CD4-positive, alpha-beta T cell treated with Interleukin-4 for 1 hour (primary cell): Measurements from ENCODE around the gene RBM17.
"Not testable (repeated sequence)": the region's sequence is repeated elsewhere in the genome, so short reads cannot be mapped to it uniquely, and the experiment has no call there.

Experiments
- DNase-seq, 2 donors: peaks; one replicate each; pipeline ENCODE4 v3.0.0-alpha.2; 2020 to 2022

Gene RBM17

DNA sequence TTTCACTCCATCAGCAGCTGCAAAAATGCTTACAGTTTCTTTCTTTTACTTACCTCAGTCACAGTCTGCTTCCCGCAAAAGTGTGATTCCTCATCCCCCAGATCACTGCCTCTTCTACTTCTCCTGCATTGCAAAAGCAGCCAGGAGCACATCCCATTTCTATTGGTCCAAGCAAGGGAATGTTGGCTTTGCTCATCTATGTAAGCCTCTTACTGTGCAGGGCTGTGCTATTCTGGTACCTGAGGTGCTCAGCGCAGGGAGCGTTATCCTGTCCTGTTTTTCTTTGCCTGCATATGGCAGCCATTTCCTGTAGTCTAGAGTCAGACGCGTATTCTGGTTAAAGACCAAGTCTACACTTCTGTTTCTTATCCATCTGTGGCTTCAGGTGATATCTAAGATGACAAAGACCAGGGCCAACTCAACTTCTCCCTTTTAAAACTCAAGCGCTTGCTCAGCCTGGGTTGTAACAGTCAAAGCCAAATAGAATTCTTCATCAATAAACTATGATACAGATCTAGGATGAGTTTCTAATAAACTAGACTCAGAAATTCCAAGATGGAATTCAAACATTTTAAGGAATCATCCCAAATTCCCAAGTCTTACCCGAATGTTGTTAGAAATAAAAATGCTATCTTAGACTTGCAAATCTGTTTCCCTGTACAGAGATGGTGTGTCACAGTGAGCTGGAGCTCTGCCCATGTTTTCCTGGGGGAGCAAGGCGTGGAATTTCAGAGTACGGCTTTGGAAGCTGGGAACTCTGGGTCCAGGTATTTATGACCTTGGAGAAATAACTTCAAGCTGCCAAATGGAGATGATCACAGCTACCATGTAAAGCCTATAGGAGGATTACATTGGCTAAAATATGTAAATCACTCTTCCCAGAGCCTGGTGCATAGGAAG, 6.1 kb upstream of the RBM17 start:
- DNase-seq: no peak

DNA sequence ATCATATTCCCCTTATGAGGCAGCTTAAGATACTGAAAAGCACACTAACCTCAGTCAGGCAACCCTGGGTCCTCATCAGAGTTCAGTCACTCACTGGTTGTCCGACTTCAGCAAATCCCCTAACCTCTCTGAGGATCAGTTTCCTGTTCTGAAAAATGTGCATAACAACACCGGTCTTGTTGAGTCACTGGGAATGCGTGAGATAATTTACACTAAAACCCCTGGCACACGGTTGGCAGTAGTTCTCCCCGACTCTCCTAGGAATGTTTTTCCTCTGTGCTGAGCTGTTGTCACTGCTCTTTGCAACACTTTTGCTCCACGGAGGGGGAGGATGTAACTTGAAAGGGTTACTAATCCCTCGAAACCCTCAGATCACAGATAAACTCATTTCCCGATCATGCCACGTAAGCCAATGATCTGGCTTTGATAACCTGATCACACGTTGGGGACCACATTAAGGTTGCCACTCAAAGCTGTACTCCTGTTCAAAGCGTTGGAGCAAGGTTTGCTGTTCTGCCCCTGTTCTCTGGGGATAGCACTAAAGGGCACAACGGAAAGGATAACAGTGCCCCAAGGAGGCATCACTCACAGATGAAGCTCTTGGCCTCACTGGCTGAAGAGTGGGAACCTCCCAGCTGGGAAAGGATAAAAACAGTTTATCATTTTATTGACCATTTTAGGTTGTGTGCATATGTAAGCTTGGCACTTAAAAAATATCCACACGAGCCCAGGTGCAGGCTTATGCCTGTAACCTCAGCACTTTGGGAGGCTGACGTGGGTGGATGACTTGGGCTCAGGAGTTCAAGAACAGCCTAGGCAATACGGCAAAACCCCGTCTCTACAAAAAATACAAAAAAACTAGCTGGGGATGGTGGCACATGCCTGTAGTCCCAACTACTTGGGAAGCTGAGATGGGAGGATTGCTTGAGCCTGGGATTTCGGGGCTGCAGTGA, 5.0 kb upstream of the RBM17 start:
- peak; percentile 26 to 56 for DNase-seq

DNA sequence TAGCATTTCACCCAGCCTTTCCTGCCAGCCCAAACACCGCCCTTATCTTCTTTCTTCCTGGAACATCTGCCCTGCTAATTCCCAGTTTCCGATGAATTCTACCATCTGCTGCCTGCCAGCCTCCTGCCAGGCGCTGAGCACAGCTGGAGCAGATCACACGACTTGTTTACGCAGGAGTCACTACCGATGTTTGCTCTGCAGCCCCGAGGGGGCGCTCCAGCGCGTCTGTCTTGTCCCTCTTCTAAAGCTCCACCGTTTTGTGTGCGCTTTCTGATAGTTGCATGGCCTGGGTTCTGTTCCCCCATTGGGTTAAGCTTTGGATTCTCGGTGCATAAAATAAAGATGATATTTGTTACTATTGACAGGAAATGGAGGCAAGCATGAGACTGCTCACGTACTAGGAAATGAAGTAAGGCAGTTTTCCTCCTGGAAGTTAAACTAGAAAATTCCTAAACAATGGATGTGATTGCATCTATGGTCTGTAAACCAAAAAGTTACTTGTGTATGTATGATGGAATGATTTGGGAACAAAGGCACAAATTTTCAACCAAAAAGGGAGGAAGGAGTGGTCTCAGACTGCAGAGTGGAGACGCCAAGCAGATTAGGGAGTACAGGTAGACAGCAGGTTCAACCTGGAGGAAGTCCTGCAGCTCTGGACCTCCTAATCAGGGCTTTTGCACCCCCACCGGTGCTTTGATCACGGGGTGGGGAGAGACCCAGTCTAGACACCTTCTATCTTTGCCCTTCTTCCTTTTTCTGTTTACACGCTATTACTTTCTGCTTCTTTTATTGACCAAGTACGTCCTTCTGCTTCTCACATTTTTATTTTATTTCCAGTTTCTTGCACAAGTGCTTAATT, 2.2 kb upstream of the RBM17 start:
- peak; percentile 88 to 89 for DNase-seq

DNA sequence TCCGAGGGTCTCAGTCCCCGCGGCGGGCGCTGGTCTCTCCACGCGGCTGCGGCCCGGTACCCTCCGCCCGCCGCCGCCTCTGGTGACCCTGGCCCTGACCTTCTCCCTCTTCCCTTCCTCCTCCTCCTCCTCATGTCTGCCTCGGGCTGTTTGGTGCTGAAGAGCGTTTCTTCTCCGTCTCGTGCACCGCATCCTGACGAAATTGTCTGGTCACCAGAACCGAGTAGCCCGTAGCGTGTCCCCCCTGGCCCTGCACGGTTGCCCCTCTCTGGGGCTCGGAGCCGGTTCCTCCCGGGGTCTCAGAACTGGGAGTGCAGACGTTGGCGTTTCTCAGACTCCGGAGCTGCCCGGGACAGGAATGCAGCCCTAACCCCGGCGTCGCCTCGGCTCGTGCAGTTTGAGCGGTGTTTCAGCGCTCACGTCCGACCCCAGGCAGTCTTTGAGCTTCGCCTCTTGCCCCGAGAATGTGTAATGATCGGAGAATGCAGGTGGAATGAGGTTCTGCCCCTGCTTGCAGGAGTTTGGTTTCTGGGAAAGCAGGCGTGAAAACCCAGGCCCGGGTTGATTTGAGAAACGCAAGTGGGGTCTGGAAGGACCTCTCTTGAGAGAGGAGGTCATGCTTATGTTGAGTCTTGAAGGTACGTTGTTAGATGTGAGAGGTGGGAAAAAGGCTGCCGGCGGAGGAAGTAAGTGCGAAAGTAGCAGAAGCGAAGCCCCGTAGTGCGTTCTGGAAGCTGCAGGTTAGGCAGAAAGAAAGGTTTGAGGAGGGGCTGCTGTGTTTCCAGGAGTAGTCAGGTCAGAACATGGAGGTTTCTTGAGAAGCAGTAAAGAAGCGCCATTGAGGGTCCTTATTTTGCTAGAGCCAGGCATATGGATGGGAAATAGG, 743 bp downstream of the RBM17 start:
- DNase-seq: peak in 1 of 2 donors; percentile 22

DNA sequence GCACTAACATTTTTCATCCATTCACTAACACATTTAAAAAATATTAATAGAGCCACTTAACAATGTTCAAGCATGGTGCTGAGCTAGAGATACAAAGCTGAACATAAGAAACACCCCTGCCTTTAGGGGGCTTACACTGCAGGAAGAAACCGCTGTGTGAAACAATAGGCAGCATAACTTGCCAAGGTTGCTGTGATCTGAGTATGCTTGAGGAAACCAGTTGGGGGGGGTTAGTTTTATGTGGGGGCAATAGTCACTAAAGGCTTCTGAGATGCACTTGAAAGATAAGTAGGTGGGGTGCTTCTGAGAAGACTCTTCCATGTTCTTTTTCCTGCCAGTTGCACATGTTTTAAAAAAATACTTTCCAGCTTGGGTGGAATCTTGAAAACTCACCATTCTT, 2.8 kb downstream of the RBM17 start:
- DNase-seq: no peak

DNA sequence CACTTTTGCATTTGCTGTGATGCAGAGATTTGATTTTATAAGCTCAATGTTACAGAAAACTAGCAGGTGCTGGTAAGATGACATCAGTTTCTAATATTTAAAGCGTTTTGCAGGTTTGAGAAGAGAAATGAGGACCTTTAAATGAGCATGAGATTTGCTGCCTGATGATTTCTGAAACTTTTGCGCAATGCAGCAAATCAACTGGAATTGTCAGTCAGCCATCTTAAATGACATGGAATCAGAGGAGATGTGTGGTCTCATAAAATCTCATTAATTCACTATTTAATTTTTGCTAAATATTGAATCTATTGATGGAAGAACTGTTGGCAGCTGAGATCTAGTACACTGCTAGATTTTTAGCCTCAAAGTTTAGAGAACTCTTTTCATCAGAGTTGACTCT, 3.9 kb downstream of the RBM17 start:
- DNase-seq: no peak

DNA sequence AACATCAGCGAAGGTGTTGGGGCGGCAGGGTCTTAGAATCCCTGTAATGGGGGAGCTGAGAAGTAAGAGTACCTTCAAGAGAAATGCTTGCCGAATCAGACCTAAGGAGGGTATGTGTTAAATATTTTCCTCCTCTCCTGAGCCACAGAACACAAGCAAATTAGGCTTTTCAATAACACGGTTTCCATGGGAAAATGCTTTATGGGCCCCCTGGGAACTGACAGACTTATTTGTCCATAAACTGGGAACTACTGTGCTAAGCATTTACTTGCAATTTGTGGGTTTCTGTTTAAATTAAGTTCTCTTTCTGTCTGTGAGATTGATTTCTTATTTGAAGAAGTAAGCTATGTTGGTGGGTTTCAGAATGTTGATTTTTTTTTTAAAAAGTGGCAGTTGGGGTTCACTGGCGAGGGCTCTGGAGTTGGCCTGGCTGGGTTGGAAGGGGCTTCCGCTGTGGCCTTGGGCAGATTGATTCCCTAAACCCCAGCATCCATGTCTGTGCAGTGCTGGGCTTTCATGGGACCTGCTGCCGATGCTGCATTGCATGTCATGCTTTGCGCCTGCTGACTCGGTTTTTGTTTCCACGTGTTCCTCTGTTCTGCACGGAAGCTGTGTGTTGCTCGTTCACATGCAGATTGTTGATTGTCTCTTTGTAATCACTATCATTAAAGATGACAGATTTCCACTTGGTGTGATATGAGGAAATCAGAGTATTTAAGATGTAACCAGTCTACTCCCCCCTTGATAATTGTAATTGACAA, 7.2 kb downstream of the RBM17 start:
- no peak for DNase-seq

DNA sequence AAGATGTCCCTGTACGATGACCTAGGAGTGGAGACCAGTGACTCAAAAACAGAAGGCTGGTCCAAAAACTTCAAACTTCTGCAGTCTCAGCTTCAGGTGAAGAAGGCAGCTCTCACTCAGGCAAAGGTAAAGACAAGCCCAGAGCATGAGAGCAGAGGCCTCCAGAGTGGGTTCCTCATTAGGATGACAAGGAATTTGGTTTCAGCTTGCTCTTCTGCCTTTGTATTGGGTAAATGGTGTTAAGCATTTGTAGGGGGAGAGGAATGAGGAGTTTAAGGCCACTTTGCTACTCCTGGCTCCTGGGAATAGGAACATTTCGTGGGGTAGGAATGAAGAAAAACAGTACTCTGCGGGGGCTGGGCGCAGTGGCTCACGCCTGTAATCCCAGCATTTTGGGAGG, 8.2 kb downstream of the RBM17 start:
- no peak for DNase-seq

DNA sequence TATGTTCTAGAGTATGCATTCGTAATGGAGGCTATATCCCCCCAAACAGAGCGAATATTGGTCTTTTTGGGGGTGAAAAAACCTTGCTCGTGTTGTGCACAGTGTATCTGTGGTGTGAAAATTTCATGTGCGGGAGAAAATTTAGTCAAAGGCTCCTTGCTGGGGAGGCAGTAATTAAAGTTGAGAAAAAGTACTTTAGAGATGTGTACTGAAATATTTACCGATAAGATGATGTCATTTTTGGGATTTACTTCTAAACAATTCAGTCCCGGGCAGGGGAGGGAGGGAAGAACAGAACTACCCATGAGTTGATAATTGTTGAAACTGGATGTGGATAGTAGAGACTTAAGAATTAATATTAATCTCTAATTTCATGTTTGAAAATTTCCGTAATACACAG, 9.3 kb downstream of the RBM17 start:
- no peak for DNase-seq

DNA sequence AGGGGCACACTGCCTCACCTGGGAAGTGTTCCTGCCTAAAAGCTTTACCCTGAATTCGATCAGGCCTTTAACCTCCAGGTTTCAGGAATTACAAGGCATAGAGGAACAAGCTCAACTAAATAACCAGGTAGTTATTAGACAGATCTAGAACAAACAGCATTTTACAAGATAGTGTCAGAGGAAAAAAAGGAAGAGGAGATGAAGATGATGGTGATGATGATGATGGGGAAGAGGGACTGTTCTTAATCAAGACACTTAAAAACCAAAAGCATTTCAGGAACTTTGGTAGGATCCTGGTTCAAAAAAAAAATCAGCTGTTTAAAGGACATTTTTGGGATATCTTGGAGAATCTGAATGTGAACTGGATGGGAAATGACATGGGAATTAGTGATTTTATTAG, 11.5 kb downstream of the RBM17 start:
- no peak for DNase-seq

DNA sequence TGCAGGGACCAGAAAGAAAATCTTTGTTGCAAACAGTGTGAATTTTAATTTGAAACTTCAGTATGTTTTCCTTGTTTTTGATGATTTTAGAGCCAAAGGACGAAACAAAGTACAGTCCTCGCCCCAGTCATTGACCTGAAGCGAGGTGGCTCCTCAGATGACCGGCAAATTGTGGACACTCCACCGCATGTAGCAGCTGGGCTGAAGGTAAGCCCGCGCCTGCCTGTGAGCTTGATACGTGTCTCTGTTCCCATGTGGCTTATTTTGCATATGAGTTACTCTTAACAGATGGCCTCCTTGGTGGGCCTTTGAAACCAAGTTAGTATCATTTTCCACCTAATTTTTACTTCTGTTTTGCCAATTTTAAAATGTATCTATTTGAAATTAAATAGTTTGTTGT, 12.3 kb downstream of the RBM17 start:
- DNase-seq: no peak

DNA sequence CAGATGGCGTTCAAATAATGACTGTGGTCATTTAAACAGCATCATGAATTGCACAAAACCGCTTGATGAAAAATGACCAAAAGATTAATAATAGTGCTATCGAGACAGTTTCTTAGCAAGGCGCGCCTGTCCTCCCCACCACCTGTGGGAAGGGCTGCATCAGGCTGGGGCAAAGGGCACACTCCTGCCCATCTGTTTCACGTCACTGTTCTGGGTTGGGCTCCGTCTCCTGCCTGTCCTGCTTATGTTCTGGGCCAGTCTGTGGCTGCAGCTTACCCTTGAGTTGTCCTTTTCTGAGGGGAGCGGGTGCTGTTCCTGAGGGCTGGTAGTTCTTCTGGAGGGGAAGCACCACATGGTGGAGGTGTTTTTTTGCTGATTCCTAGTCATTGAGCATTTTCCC, 13.3 kb downstream of the RBM17 start:
- DNase-seq: no peak

DNA sequence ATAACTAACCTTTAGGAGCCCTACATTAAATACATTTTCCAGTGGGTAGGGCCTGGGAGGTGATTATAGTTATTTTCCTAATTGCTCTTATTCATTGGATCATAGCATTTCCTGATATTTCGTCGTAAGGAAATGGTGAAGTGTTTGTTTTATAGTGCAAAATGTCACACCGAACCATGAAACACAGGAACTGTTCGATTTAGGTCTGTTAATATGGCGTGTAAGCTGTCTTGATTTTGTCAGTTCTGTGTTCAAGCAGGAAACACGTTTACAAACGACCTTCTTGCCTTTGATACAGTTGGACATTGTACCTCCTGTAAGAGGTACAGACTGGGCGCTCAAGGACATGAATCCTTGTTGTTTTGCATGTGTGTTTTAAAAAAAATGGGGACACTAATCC, 14.8 kb downstream of the RBM17 start:
- no peak for DNase-seq

DNA sequence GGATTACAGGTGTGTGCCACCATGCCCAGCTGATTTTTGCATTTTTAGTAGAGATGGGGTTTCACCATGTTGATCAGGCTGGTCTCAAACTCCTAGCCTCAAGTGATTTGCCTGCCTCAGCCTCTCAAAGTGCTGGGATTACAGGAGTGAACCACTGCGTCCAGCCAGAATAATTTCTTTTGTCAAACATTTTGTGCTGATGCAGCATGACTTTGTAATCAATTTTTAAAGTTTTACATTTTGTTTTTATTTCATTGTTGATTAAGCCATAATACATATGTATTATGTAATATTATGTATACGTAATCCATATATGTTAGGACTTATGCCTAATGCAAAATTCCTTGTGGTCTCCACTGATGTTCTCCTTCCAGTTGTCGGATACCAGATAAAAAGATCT, 18.8 kb downstream of the RBM17 start:
- not testable (repeated sequence) for DNase-seq

DNA sequence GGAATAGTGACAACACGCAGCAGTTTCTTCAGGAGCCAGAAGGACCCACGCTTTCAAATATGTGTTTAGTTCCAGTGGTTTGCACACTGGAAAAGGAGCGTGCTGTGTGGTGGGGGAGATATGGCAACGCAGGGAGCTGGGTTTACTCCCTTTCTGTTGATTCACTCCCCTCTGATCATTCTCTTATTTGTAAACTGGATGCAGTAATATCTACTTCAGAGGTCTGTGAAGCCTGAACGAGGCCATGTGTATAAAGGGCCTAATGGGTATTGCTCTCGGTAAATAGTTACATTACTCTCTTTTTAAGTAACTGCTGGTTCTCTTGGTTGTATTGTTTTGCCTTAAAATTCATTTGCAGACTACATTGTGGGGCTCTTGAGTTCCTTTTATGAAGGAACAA, 19.2 kb downstream of the RBM17 start:
- DNase-seq: no peak

DNA sequence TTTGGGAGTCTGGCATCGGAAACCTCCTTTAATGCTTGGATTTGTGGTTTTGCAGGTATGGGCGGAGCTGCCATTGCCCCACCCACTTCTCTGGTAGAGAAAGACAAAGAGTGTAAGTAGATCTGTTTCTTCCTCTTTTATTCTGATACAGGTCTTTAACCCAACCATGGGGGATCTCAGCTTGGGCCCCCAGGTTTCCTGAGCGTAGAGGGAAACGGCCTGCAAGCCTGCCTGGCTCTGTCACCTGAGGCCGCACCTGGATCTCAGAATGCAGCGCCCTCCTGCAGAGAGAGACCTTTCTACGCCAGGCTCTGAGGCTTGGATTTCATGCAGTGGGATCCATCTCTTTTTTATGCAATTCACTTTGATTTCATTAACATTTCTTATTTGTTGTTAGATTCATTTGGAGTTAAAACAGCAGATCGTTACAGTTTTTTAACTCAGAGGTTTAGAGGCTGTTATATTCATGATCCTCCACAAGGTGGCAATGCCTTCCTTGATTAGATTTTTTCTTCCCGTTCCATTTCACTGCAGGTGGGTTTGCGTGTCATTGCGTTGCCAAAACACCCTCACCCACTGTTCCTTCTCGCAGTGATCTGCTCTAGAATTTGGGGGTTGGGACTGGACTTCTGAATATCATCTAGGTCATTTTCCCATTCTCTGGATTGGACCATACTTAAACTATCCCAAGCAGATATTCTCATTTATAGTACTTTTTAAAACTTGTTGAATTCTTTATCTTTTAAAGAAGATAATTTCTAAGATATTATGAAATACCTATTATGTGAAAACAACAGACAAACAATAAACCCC, 20.0 kb downstream of the RBM17 start:
- peak; percentile 44 to 72 for DNase-seq

DNA sequence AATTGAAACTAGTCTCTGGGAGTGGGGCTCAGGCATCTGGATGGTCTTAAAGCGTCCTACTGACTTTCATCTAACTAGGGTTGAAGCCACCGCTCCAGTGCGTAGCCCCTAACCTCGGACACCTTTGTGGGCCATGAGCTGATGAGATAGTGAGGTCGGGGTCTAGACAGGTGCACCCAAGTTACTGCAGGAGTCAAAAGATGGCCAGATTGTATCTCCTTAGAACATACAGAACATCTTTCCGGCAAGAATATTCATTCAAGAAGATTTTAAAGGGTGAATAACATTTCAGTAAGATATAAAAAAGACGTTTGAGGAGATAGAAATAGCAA, 20.6 kb downstream of the RBM17 start:
- no peak for DNase-seq

DNA sequence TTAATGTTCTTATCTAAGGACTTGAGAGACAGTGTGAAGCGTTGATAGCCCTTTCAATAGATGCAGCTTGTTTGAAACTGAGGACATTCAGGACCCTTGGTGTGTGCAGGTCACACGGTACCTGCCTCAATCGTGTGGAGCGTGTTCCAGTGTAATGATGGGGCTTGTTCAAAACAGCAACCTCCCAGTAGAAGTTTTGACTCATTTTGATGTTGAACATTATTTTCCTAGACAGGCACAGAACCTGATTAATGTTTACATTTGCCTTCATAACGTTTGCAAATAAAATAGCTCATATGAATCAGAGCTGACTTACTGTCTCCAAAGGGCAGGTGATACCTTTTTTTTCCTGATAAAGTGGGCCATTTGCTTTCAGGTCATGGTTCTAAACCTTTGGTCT, 21.3 kb downstream of the RBM17 start:
- no peak for DNase-seq

DNA sequence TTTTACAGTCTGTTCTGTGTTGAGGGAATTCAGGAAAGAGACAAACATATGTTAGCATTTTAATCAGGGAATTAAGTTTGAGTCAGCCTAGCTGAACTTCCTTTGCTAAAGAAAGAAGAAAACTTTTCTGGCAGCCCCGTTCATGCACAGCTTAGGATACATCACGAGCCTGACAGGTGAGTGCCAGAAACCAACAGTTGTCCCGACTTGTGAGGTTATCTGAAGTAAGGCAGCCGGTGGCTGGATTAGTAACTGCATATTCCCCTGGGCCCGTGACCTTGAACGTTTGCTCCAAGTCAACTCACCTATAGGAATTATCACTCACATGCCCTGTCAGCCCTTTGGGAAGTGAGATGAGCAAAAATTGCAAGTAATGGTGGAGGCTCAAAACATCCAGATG, 24.1 kb downstream of the RBM17 start:
- DNase-seq: no peak

DNA sequence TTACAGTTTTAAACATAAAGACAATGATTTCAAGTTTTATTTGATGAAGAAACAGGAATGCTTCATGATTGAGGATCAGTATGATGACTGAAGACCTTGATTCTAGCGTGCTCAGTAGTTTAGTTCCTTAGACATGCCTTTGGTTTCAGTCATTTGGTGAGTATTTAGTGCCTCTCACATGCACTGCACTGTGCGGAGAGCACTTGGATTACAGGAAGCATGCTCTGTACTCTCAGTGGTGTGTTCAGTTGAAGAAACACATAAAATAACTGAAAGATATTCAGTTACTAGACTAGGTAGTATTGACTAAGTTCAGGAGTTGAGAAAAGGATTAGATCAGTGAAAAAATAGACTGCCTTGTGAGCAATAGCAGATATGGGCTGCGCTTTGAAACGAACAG, 25.5 kb downstream of the RBM17 start:
- DNase-seq: no peak
